Activated T-cell treated with anti-CD3 and anti-CD28 coated beads for 1 hour (primary cell): ENCODE measurements around the gene ADD1.

Experiments used
- DNase-seq: peaks from one replicate; pipeline ENCODE4 v3.0.0-alpha.2; 2020; ENCODE audit warnings: low read depth

ADD1 gene

GRCh38 chr4:2804973-2805501, 38.6 kb upstream of the ADD1 start:
- no peak for DNase-seq

- DNase-seq, result no peak
Measured at GRCh38 chr4:2805712-2806389, 37.8 kb upstream of the ADD1 start.

GRCh38 chr4:2806390-2807355, 37.0 kb upstream of the ADD1 start:
- DNase-seq, result no peak

DNA sequence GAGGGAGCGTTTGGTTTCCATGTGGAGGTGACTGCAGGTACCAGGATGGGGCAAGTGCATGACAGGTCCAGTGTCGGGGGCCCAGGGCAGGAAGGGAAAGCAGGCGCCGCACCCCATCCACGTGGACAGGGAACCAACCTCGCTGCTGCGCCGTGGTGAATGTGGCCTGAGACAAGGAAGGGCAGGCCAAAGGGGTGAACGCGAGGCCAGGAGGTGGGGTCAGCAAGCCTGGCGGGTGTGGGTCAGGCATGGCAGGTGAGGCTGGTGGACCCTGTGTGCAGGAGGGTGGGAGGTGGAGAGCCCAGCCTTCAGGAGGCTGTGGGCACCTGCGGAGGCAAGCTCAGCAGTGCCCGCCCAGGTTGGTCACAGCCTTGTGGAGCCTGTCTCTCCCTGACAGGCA, 36.1 kb upstream of the ADD1 start:
- no peak for DNase-seq

DNA sequence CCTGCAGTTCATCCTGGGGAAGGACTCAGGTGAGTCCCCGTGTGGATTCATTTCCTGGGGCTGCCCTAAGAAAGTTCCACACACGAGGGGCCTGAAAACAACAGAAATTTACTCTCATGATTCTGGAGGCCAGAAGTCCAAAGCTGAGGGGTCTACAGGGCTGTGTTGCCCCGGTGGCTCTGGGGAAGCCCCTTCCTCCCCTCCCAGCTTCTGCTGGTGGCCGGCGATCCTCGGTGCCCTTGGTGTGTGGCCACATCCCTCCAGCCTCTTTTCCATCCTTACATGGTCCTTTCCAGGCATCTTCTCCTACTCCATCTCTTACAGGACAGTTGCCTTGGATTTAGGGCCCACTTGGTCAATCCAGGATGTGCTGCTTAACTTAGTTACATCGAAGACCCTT, 35.6 kb upstream of the ADD1 start:
- no peak for DNase-seq

DNA sequence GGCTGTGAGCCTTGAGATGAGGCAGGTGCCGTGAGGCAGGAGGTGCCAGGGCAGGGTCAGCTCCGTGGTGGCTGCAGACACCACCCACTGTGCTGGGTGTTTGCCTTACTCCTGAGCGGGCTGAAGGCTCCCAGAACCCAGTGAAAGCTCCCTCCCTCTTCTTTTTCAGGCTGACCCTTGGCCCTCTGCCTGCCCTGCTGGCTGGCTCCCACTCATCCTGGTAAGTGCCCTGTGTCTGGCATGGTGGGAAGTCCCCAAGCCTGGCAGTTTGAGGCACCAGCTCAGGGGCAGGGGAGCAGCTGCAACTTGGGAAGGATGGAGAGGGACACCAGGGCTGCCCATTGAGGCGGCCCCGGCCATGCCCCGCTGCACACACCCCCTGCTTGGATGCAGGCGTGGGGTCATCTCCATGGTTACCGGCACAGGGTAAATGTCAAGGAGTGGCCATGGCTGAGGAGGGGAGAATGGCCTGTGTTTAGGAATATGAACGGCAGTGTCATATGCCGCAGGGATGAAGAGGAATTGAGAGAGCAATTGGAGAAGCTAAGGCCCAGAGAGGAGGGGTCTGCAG, 33.9 kb upstream of the ADD1 start:
- no peak for DNase-seq

DNA sequence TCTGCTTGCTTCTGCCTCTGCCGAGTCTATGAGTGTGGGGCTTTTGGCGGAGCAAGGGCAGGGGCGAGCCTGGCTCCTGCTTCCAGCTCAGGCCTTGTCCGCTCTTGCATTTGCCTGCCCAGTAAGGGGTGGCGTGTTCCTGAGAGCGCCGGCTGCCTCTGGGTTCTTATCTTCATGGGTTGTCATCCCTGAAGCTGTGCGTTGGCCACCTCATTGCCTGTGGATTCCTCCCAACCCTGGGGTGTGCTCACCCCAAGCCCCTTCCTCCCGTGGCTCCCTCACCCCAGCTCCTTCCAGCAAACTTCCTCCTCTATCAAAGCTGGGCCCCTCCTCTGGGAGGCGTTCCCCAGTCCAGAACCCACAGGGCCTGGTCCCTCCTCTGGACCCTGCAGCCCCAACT, 33.3 kb upstream of the ADD1 start:
- no peak for DNase-seq

DNA sequence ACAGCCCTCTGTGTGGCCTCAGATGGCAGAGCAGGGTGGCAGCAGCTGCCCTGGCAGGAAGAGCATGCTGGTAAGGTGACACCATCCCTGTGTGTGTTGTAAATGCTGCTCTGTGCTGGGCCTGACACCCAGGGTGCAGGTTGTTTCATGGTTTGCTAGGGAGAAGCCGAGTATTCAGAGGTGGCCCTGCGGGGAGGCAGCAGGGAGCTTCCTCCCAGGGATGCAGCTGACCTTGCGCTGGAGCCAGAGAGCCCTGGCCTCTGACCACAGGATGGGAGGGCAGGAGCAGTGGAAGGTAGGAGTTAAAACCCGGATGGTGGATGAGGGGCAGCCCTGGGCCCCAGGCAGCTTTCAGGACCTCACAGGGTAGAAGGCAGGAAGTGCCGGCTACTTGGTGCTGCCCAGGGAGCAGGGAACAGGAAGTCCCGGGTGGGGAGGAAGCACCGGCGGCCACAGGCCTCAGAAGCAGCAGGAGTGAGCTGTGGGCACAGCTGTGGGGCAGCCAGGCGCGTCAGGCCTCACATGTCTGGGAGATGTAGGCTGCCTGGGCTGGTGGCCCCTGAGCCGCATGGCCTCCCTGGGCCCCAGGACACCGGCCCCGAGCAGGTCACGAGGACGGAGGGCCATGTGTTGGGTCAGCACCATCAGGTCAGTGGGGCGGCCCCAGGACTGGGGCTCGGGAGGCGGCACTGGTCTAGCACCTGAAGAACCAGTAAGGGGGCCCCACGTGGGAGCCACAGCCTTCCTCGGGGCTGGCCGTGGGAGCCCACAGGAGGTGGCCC, 31.6 kb upstream of the ADD1 start:
- DNase-seq, result peak; percentile 32

- DNase-seq, result no peak
Measured at GRCh38 chr4:2812612-2813354, 30.9 kb upstream of the ADD1 start.

DNA sequence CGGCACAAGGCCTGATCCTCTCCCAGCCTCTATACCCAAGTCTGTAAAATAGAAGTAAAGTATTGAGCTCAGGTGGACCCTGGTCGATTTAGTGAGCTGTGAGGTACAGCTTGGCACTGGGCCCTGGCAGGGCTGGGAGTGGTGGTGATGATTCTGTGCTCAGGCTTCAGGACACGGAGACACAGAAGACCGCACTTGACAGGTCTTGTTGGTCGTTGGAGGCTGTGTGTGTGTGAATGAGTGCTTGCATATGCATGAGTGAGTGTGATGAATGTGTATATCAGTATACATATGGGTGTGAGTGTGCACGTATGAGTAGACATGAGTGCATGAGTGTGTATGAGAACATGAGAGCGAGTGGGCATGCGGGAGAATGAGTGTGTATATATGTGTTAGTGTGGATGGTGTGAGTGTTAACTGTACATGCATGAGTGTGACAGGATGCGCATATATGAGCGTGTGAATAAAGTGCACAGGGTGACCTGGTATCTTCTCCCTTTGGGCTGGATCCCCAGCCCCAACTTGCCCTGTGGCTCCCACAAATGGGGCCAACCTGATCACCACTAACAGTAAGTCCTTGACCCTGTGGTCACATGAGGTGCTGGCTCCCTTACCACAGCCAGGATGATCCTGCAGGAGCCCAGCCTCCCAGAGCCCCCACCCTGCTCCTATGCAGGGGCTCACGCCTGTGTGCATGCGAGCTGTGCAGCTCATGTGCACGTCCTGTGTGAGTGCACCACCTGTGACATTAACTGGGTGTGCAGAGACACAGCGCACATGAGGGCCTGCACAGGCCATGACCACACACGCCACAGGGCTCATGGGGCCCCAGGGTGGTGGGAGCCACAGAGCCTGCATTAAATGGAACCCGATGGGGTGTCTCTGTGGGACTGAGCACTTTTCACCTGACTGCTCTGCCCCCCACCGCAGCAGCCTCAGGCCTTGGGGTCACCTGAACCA, 29.9 kb upstream of the ADD1 start:
- no peak for DNase-seq

- DNase-seq, result no peak
Measured at GRCh38 chr4:2814627-2815270, 28.9 kb upstream of the ADD1 start.

DNA sequence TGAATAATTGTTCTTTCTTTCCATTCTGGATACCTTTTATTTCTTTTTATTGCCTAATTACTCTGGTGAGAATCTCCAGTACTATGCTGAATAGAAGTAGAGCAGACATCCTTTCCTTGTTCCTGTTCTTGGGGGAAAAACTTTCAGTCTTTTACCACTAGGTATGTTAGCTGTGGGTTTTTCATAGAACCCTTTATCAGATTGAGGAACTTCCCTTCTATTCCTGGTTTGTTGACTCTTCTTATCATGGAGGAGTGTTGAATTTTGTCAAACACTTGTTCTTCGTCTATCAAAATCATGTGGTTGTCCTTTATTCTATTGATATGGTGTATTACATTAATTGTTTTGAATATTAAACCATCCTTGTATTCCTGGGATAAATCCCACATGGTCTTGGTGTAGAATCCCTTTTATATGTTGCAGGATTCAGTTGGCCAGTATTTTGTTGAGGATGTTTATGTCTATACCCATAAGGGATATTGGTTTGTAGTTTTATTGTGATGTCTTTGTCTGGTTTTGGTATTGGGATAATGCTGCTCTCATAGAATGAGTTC, 27.2 kb upstream of the ADD1 start:
- DNase-seq, result no peak

GRCh38 chr4:2817137-2817536, 26.5 kb upstream of the ADD1 start:
- no peak for DNase-seq

DNA sequence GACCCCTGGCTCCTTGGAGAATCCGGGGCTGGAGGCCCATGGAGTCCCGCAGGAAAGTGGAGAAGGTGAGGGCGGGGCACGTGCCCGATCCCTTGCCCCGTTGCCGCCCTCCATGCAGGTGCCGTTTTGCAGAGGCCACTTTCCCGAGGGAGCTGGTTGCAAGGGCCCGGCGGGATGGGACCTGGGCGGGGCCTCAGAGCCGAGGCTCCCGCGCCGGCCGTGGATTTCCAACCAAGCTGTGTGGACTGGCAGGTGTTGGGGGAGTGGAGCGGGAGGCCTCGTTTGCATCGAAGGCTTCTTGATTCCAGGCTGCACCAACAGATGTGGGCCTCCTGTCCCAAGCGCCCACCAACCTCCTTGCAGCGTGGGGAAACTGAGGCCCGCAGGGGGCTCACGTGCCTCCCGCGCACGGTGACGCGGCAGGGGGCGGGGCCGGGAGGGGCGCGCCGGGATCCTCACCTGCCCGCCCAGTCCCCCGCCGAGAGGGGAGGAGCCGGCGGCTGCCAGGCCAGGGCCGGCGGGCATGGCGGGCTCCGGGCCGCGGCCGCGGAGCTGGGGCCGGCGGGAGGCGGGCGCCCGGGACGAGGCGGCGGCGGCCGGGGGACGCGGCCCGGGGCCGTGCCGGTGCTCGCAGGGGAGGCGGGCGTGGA, 25.8 kb upstream of the ADD1 start:
- no peak for DNase-seq

DNA sequence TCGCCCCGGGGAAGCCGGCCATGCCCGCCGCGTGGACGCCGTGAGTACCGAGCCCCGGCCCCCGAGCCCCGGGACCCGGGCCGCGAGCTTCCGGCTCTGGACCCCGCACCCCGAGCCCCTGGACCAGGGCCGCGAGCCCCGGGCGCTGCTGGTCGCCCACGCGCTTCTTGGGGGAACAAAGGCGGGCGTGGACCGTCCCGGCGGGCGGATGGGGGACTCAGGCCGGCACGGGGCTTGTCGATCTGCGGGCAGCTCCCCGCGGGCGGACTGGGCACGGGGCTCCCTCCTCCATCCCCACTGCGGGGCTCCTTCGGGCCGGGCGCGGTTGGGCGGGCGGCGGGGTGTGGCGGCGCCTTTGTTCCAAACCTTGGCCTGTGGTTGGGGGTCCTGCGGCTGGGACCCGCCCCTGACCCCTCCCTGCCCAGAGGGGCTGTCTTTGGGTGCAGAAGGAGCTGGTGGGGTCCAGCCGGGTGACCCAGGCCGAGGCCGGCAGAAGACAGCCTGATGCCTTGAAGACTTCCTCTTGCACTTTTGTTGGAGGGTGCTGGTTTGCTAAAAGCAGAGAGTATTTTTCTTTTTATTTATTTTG, 25.2 kb upstream of the ADD1 start:
- DNase-seq, result no peak

GRCh38 chr4:2819244-2820215, 24.1 kb upstream of the ADD1 start:
- no peak for DNase-seq
